HL-60 (cell line): Measurements from ENCODE around the gene POLR1A.

Experiments used
- CTCF ChIP-seq: IDR thresholded peaks from one replicate; pipeline ENCODE4 v1.5.1; 2011; ENCODE audit warnings: low read length, control low read depth, inconsistent platforms; ENCODE audit not compliant: insufficient read depth
- POLR2AphosphoS5 ChIP-seq: IDR thresholded peaks from 2 replicates; pipeline ENCODE4 v1.6.1; 2012; ENCODE audit warnings: low read depth

DNA sequence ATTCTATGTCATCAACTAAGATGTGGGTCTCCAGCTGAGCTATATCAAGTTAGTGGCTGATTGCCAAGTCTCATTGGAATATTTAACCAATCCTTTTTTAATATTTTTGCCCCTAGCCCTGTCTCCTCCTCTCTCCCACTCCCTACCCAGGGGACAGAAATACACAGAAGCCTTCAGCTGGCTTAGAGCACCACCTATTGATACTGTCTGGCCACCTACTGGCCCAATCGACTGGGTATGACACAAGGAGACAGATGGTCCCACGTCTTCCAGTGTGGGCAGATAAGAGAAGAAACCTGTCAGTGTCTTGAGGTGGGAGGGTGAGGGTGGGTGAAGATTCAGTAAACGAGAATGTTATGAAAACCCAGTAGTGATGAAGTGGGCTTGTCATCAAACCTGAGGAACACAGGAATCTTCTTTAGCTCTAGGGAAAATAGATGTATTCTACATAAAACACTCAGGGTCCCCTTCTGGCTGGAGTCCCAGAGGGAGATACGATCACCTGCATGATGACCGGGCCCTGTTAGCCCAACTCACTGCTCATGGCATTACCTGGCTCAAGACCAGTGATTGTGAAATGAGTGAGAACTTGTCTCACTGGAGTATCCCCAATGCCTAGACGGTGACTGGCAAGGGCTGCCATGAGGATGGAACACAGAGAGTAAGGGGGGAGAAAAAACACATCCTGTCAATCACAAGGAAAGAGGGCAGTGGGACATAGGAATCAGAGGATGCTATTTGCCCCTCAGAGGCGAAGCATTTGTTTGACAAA lies 26.7 kb downstream of the POLR1A start:
- no peak for TF ChIP-seq CTCF
- TF ChIP-seq POLR2AphosphoS5: no peak
